ENCODE results near the gene SMARCC1. TPM values are rescaled to one million over a fixed set of nuclear protein-coding genes. Genes with fewer than 3 reads are reported as not detected.

Gene SMARCC1
- total RNA-seq, 2 donors from 2014 or later = 11.6 to 19.3 TPM

GRCh38 chr3:47542471-47543173 lies 239.1 kb downstream of the SMARCC1 start:
- Histone ChIP-seq H3K36me3 (no peaks in the 10 kb centered on the region), H3K4me3 (no peak overlapping the region), H3K27ac (no peak overlapping the region), H3K4me1 (no peaks in the 10 kb centered on the region), H3K27me3 (no peaks in the 10 kb centered on the region), H3K9me3 (no peaks in the 10 kb centered on the region)
- TF ChIP-seq, protein P1, sequence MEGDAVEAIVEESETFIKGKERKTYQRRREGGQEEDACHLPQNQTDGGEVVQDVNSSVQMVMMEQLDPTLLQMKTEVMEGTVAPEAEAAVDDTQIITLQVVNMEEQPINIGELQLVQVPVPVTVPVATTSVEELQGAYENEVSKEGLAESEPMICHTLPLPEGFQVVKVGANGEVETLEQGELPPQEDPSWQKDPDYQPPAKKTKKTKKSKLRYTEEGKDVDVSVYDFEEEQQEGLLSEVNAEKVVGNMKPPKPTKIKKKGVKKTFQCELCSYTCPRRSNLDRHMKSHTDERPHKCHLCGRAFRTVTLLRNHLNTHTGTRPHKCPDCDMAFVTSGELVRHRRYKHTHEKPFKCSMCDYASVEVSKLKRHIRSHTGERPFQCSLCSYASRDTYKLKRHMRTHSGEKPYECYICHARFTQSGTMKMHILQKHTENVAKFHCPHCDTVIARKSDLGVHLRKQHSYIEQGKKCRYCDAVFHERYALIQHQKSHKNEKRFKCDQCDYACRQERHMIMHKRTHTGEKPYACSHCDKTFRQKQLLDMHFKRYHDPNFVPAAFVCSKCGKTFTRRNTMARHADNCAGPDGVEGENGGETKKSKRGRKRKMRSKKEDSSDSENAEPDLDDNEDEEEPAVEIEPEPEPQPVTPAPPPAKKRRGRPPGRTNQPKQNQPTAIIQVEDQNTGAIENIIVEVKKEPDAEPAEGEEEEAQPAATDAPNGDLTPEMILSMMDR (IDR thresholded peaks at IDR 0.05) = no peak
- no peak for DNase-seq (ENCODE audit: low spot score)

DNA sequence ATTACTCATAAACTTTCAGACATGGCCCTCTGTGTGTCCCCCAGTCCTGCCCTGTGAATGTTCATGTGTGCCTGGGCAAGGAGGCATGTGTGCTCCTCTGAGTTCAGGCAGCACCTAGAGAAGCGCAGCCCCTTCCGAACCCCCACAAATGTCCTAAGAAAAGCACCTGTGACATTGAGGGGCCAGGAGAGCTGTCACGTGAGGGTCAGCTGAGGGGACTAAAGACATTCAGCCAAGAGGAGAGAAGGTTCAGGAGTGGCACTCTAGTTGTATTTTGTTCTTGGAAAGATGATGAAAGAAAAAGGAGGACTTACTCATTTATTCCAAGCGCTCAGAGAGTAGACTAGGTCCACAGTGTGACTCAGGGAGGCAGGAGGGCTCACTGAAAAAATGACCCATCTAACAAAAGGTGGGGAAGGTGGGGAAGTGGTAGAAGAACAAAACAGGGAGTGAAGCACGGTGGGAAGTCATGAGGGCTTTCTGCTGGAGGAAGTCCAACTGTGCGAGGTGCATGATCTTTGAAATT lies 240.0 kb downstream of the SMARCC1 start:
- TF ChIP-seq, protein P1 (IDR thresholded peaks at IDR 0.05) = no peak
- no peak for DNase-seq (ENCODE audit: low spot score)

GRCh38 chr3:47540281-47540680 lies 241.4 kb downstream of the SMARCC1 start:
- no peaks in the 10 kb centered on the region for H3K9me3 ChIP-seq
- TF ChIP-seq, protein P1 (IDR thresholded peaks at IDR 0.05) = no peak
- no peak for DNase-seq (ENCODE audit: low spot score)
- no peak overlapping the region for H3K27ac ChIP-seq
- H3K4me1 ChIP-seq = no peaks in the 10 kb centered on the region
- no peaks in the 10 kb centered on the region for H3K36me3 ChIP-seq
- H3K27me3 ChIP-seq = no peaks in the 10 kb centered on the region
- no peak overlapping the region for H3K4me3 ChIP-seq

More for the DNA sequence above, 240.0 kb downstream of the SMARCC1 start:
- Histone ChIP-seq H3K9me3 (no peaks in the 10 kb centered on the region), H3K36me3 (no peaks in the 10 kb centered on the region), H3K27ac (no peak overlapping the region), H3K4me1 (no peaks in the 10 kb centered on the region), H3K4me3 (no peak overlapping the region), H3K27me3 (no peaks in the 10 kb centered on the region)

GRCh38 chr3:47536967-47537366 lies 244.7 kb downstream of the SMARCC1 start:
- Histone ChIP-seq H3K4me1 (no peaks in the 10 kb centered on the region), H3K36me3 (no peaks in the 10 kb centered on the region), H3K9me3 (no peaks in the 10 kb centered on the region), H3K27ac (no peak overlapping the region), H3K27me3 (no peaks in the 10 kb centered on the region), H3K4me3 (no peak overlapping the region)
- DNase-seq (ENCODE audit: low spot score) = no peak
- TF ChIP-seq, protein P1 (IDR thresholded peaks at IDR 0.05) = no peak

GRCh38 chr3:47536221-47536891 lies 245.3 kb downstream of the SMARCC1 start:
- no peak for DNase-seq (ENCODE audit: low spot score)

More at GRCh38 chr3:47536221-47536891, 245.3 kb downstream of the SMARCC1 start:
- H3K4me3 ChIP-seq = no peak overlapping the region
- no peaks in the 10 kb centered on the region for H3K4me1 ChIP-seq
- H3K27me3 ChIP-seq = no peaks in the 10 kb centered on the region
- no peaks in the 10 kb centered on the region for H3K9me3 ChIP-seq
- H3K36me3 ChIP-seq = no peaks in the 10 kb centered on the region
- no peak overlapping the region for H3K27ac ChIP-seq
- TF ChIP-seq, protein P1 (IDR thresholded peaks at IDR 0.05) = no peak

Other genes with a start within 250 kb of the SMARCC1 start
- gene CSPG5, start 203.0 kb downstream of the SMARCC1 start, total RNA-seq = 1 to 10 TPM in 1 of 2 donors, not detected in 1; 2.6 TPM
- 10 to 100 TPM; 47.9 to 57.6 TPM for gene DHX30, start 21.2 kb upstream of the SMARCC1 start, total RNA-seq
- 100 to 1,000 TPM; 428 to 552 TPM for gene MAP4, start 234.5 kb upstream of the SMARCC1 start, total RNA-seq

All from right atrium auricular region (tissue), 2 donors.